IPS-18c (cell line): Measurements from ENCODE around the gene UBE4B.
"Not testable (repeated sequence)": the region's sequence is repeated elsewhere in the genome, so short reads cannot be mapped to it uniquely, and the experiment has no call there.

Experiments
- H3K4me3 ChIP-seq: 2 replicates; pipeline ENCODE4 v1.7.0; 2013; ENCODE audit warnings: low read depth, mild to moderate bottlenecking, low read length, moderate library complexity; ENCODE audit not compliant: insufficient read depth
- H3K9me3 ChIP-seq: one replicate; pipeline ENCODE4 v1.6.1; 2013; ENCODE audit warnings: mild to moderate bottlenecking, low read length, moderate library complexity; ENCODE audit not compliant: control insufficient read depth, insufficient read depth

Gene UBE4B

GRCh38 chr1:10082785-10083479 is 50.2 kb downstream of the UBE4B start:
- H3K4me3 ChIP-seq = no peak overlapping the region
- H3K9me3 ChIP-seq = peaks cover 2% of the 10 kb centered on the region

GRCh38 chr1:10084045-10084444 is 51.3 kb downstream of the UBE4B start:
- H3K9me3 ChIP-seq = no peaks in the 10 kb centered on the region
- no peak overlapping the region for H3K4me3 ChIP-seq

GRCh38 chr1:10085076-10085475 is 52.3 kb downstream of the UBE4B start:
- Histone ChIP-seq H3K9me3 (no peaks in the 10 kb centered on the region), H3K4me3 (no peak overlapping the region)

DNA sequence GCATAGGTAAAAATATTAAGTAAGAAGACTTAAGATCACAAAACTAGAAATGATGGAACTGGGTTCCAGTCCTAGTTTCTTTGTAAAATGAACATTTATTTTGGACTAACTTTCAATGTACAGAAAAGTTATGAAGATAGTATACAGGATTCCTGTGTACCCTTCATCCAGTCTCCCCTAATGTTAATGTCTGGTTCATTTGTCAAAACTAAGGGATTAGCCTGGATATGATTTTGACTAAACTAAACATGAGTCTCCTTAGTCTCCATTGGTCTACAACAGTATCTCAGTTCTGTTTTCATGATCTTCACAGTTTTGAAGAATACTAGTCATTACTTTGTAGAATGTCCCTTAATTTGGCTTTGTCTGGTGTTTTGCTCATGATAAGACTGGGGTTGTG is 54.5 kb downstream of the UBE4B start:
- Histone ChIP-seq H3K9me3 (no peaks in the 10 kb centered on the region), H3K4me3 (no peak overlapping the region)

- Histone ChIP-seq H3K4me3 (no peak overlapping the region), H3K9me3 (no peaks in the 10 kb centered on the region)
Measured at GRCh38 chr1:10101929-10102328, 69.2 kb downstream of the UBE4B start.

- Histone ChIP-seq H3K9me3 (no peaks in the 10 kb centered on the region), H3K4me3 (no peak overlapping the region)
Measured at GRCh38 chr1:10103193-10103592, 70.4 kb downstream of the UBE4B start.

- Histone ChIP-seq H3K9me3 (no peaks in the 10 kb centered on the region), H3K4me3 (no peak overlapping the region)
Measured at GRCh38 chr1:10104834-10105233, 72.1 kb downstream of the UBE4B start.

DNA sequence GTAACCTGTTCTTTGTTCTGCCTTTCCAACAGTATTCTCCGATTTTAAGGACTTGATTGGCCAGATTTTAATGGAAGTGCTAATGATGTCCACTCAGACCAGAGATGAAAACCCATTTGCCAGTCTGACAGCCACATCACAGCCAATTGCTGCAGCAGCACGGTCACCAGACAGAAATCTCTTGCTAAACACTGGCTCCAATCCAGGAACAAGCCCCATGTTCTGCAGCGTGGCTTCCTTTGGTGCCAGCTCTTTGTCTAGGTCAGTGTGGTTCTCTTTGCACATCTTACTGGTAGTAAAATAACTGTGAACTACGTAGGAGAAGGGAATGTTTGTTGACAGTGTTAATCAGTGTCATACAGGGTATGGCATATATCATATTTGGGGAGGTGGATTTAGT is 72.7 kb downstream of the UBE4B start:
- Histone ChIP-seq H3K9me3 (no peaks in the 10 kb centered on the region), H3K4me3 (no peak overlapping the region)

GRCh38 chr1:10106241-10106640 is 73.5 kb downstream of the UBE4B start:
- Histone ChIP-seq H3K4me3 (no peak overlapping the region), H3K9me3 (no peaks in the 10 kb centered on the region)

GRCh38 chr1:10106756-10107475 is 74.2 kb downstream of the UBE4B start:
- H3K4me3 ChIP-seq = no peak overlapping the region
- H3K9me3 ChIP-seq = no peaks in the 10 kb centered on the region

- H3K4me3 ChIP-seq = not testable (repeated sequence)
Measured at GRCh38 chr1:10107476-10107847, 74.7 kb downstream of the UBE4B start.

DNA sequence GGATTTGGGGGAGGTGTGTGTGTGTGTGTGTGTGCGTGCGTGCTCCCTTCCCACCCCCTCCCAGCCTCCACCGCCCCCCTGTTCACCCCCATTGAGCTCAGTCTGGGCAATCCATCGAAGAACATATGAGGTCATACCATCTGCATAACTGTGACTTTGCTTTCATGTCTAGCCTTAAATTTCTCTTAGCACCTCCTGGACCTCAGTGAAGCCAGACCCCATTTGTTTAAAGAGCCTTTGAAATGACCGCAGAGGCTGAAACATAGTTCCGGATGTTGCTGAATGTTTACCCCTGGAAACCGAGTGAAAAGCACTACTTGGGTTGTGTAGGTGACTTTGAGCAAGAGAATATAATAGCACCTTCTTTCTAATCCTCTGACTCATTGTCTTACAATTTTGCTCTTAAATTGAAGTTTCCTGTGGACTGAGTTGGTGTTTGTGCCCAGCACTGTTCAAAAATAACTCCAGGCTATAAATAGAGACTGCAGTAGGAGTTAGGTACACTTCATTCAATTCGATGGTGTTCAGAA is 75.4 kb downstream of the UBE4B start:
- H3K9me3 ChIP-seq = no peaks in the 10 kb centered on the region
- no peak overlapping the region for H3K4me3 ChIP-seq

More at GRCh38 chr1:10107476-10107847, 74.7 kb downstream of the UBE4B start:
- H3K9me3 ChIP-seq = not testable (repeated sequence)

DNA sequence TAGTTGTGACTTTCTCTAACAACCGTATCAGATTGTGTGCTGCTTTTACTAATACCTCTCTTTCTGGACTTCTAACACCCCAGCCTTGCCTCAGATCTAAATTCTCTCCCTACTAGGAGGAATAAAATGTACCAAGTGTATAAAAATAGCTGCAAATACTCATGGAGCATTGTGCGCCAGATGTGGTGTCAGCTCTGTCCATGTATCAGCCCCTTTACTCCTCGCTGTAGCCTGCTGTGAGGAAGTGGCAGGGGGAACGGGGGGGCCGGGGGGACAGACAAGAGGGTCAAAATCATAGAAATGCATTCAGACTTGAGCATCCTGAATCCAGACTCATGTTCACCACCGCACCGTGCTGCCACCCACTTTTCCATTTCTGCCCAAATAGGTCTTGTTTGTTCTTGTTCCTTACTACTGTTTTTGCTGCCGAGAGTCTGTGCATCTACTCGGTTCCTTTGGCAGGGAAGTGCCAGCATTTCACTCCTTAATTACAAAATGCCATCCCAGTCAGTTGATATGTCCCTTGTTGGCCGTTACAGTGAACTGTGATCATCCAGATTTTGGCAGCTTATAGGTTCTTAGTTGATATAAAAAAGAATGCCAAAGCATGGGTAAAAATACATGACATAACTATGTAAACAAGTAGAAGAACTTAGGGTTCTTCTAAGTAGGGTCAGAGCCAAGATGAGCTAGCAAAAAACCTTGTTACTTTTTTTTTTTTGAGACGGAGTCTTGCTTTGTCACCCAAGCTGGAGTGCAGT is 76.4 kb downstream of the UBE4B start:
- Histone ChIP-seq H3K4me3 (no peak overlapping the region), H3K9me3 (no peaks in the 10 kb centered on the region)

DNA sequence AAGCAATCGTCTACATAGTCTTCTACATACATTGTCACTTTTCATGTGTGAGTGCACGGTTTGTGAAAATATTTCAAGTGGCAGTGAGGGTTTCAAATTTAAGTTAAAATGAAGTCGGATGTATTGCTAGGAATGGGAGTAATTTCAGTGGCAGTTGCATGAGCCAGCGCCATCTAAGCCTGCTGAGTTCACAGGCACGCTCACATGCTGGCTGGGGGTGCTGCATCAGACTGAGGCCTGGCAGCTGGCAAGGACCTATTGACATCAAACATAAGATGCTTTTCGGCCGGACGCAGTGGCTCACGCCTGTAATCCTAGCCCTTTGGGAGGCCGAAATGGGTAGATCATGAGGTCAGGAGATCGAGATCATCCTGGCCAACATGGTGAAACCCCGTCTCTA is 80.7 kb downstream of the UBE4B start:
- Histone ChIP-seq H3K9me3 (no peaks in the 10 kb centered on the region), H3K4me3 (no peak overlapping the region)

DNA sequence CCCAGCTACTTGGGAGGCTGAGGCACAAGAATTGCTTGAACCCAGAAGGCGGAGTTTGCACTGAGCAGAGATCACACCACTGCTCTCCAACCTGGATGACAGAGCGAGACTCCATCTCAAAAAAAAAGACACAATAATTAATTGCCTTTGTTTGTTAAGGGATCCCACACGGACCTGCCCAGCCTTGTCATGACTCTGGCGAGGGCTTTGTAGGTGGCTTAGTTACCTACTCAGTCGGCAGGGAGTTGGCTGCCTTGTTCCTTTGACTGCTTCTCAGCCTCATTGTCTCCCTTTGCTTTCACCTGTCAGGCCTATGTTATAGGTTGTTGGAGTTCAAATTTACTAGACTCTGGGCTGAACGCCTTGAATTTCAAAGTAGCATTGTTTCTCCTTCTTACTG is 82.0 kb downstream of the UBE4B start:
- H3K9me3 ChIP-seq = no peaks in the 10 kb centered on the region
- H3K4me3 ChIP-seq = no peak overlapping the region

- no peak overlapping the region for H3K4me3 ChIP-seq
- H3K9me3 ChIP-seq = no peaks in the 10 kb centered on the region
Measured at GRCh38 chr1:10117132-10117531, 84.4 kb downstream of the UBE4B start.

DNA sequence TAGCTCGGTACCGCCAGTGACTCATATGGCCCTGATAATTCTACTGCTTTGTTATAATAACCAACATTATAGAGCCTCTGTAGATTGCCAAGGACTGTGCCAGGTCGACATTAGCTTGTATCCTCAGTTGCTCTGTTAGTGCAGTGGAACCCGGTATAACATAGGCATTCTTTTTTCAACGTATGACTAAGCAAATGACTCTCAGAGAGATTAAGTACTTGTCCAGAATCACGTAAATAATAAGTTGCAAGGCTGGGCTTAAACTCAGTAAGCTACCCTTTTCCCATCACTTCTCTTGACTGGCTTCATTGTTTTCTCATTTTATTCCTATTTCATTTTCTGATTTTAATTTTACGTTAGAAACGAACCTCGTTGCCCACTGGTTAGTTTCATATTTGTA is 85.1 kb downstream of the UBE4B start:
- no peak overlapping the region for H3K4me3 ChIP-seq
- no peaks in the 10 kb centered on the region for H3K9me3 ChIP-seq

GRCh38 chr1:10121688-10122087 is 88.9 kb downstream of the UBE4B start:
- H3K9me3 ChIP-seq = no peaks in the 10 kb centered on the region
- no peak overlapping the region for H3K4me3 ChIP-seq
